Stimulated activated CD8-positive, alpha-beta memory T cell treated with anti-CD3 and anti-CD28 coated beads, Interleukin-4, amount 100 ng/mL, for 48 hours (primary cell): ENCODE results near the gene RARG.
A peak's percentile ranks its signal among the peaks of the same experiment; 100 is the strongest.
"Not testable (repeated sequence)": the region's sequence is repeated elsewhere in the genome, so short reads cannot be mapped to it uniquely, and the experiment has no call there.

ENCODE experiments used
- DNase-seq: peaks from one replicate; pipeline ENCODE4 v3.0.0-alpha.2; 2020

The RARG gene

GRCh38 chr12:53205747-53206419 lies 26.1 kb downstream of the RARG start:
- peak; percentile 88 for DNase-seq

- DNase-seq: no peak
These were observed 27.7 kb downstream of the RARG start for GRCh38 chr12:53204351-53204750.

GRCh38 chr12:53202316-53202715 lies 29.7 kb downstream of the RARG start:
- not testable (repeated sequence) for DNase-seq

- DNase-seq: no peak
These were observed 30.4 kb downstream of the RARG start for GRCh38 chr12:53201639-53202038.

- no peak for DNase-seq
These were observed 30.9 kb downstream of the RARG start for GRCh38 chr12:53201177-53201541.

GRCh38 chr12:53200458-53201176 lies 31.4 kb downstream of the RARG start:
- no peak for DNase-seq

GRCh38 chr12:53200107-53200457 lies 31.9 kb downstream of the RARG start:
- no peak for DNase-seq

GRCh38 chr12:53199700-53200099 lies 32.3 kb downstream of the RARG start:
- no peak for DNase-seq

GRCh38 chr12:53198486-53199110 lies 33.4 kb downstream of the RARG start:
- DNase-seq: no peak

- no peak for DNase-seq
These were observed 34.9 kb downstream of the RARG start for GRCh38 chr12:53197011-53197640.

- DNase-seq: no peak
These were observed 35.5 kb downstream of the RARG start for GRCh38 chr12:53196486-53196885.

GRCh38 chr12:53195516-53196420 lies 36.2 kb downstream of the RARG start:
- no peak for DNase-seq

- DNase-seq: no peak
These were observed 37.0 kb downstream of the RARG start for GRCh38 chr12:53194973-53195372.

- no peak for DNase-seq
These were observed 37.9 kb downstream of the RARG start for GRCh38 chr12:53193985-53194716.

- no peak for DNase-seq
These were observed 39.0 kb downstream of the RARG start for GRCh38 chr12:53193040-53193439.

GRCh38 chr12:53192531-53193021 lies 39.4 kb downstream of the RARG start:
- DNase-seq: no peak

GRCh38 chr12:53191885-53192530 lies 40.0 kb downstream of the RARG start:
- no peak for DNase-seq

- DNase-seq: no peak
These were observed 40.7 kb downstream of the RARG start for GRCh38 chr12:53191096-53191884.

GRCh38 chr12:53190108-53190729 lies 41.8 kb downstream of the RARG start:
- peak; percentile 64 for DNase-seq
